GM21360 (cell line): ENCODE measurements around the gene SIRT7.

ENCODE experiments used
- ATAC-seq: cut with Tn5 transposase; IDR thresholded peaks from one replicate; pipeline ENCODE4 v1.9.1; 2021; ENCODE audit warnings: mild to moderate bottlenecking, moderate library complexity; ENCODE audit not compliant: unreplicated experiment

Gene SIRT7

GRCh38 chr17:81906476-81907218 lies 11.3 kb downstream of the SIRT7 start:
- ATAC-seq, result no peak

GRCh38 chr17:81905993-81906392 lies 12.0 kb downstream of the SIRT7 start:
- ATAC-seq, result no peak

- no peak for ATAC-seq
These were observed 12.5 kb downstream of the SIRT7 start for GRCh38 chr17:81905424-81905875.

GRCh38 chr17:81904600-81905423 lies 13.2 kb downstream of the SIRT7 start:
- ATAC-seq, result no peak

- no peak for ATAC-seq
These were observed 13.9 kb downstream of the SIRT7 start for GRCh38 chr17:81903896-81904599.

- no peak for ATAC-seq
These were observed 14.6 kb downstream of the SIRT7 start for GRCh38 chr17:81903415-81903831.

GRCh38 chr17:81902653-81903414 lies 15.1 kb downstream of the SIRT7 start:
- no peak for ATAC-seq

- ATAC-seq, result no peak
These were observed 15.8 kb downstream of the SIRT7 start, which contains the start of gene NPB for GRCh38 chr17:81902023-81902652. Gene NPB, plus strand, starts transcription at chr17:81902238. Its CDS starts 40 bp downstream, at chr17:81902278.

GRCh38 chr17:81901167-81902022 lies 16.6 kb downstream of the SIRT7 start:
- ATAC-seq, result no peak

- ATAC-seq, result no peak
These were observed 17.7 kb downstream of the SIRT7 start for GRCh38 chr17:81900181-81900820.

- no peak for ATAC-seq
These were observed 18.3 kb downstream of the SIRT7 start for GRCh38 chr17:81899514-81900166.

GRCh38 chr17:81898885-81899284 lies 19.1 kb downstream of the SIRT7 start:
- no peak for ATAC-seq

GRCh38 chr17:81898029-81898866 lies 19.7 kb downstream of the SIRT7 start:
- ATAC-seq, result no peak

GRCh38 chr17:81895400-81895799 lies 22.6 kb downstream of the SIRT7 start:
- no peak for ATAC-seq

GRCh38 chr17:81891303-81891552 lies 26.7 kb downstream of the SIRT7 start:
- peak; percentile 18 for ATAC-seq

GRCh38 chr17:81890447-81891302 lies 27.3 kb downstream of the SIRT7 start:
- peak; percentile 17 for ATAC-seq

GRCh38 chr17:81889602-81890001 lies 28.4 kb downstream of the SIRT7 start:
- no peak for ATAC-seq
